ENCODE results near the gene SKOR1. TPM values are rescaled to one million over a fixed set of nuclear protein-coding genes. Genes with fewer than 3 reads are reported as not detected.

Gene SKOR1
- total RNA-seq, 4 donors from 2014 or later: 0.27 to 0.79 TPM; not detected in 2

DNA sequence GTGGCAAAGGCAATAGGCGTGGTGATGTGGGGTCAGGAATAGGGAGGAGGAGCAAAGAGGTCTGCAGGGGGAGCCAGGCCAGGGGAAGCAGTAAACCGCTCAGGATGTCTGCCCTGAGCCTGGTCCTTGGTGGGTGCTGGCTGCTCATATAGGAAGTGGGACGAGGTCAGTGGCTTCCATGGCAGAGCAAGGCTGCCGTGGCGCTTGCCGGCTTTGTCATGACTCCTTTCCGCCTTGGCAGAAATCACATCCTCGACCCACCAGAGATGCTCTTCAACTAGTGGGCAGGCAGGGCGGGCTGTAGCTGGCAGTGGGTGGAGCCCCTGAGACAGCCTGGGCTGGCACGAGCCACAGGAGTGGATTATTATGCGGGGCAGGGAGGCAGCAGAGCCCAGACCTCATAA, 13.1 kb upstream of the SKOR1 start:
- Histone ChIP-seq H3K4me1 (no peaks in the 10 kb centered on the region), H3K36me3 (no peaks in the 10 kb centered on the region), H3K27ac (no peak overlapping the region), H3K9me3 (peaks cover 0 to 3% of the 10 kb centered on the region in 2 donors), H3K4me3 (no peak overlapping the region), H3K27me3 (peaks cover 9% of the 10 kb centered on the region)
- intact Hi-C loops (cut with DNase I; ENCODE audit: low total_unique reads): no loop called here
- TF ChIP-seq POLR2A (IDR thresholded peaks at IDR 0.05): no peak
- DNase-seq: no peak
- 81 to 94% methylated on average over 2 to 11 of the region's 11 CpGs for WGBS, 2 donors (ENCODE audit: low coverage in 1 of 2)
- in situ Hi-C loops (cut with MboI; ENCODE audit: low pct_ligation_motif_present in 1 of 4, low pct_unique_long_range_greater_than_20kb in 1 of 4, low sequenced_read_pairs in 3 of 4): loop anchor here in 1 of 4 donors (25.0 kb wide), 1 partner anchor 350 kb away; no protein-coding TSS in a partner anchor

GRCh38 chr15:67813104-67813634, 12.1 kb upstream of the SKOR1 start:
- H3K36me3 ChIP-seq: no peaks in the 10 kb centered on the region
- 82% methylated on average over 3 of the region's 3 CpGs; no CpG with 5 or more reads in 1 of the 2 donors for WGBS, 2 donors (ENCODE audit: low coverage in 1 of 2)
- in situ Hi-C loops (cut with MboI; ENCODE audit: low pct_ligation_motif_present in 1 of 4, low pct_unique_long_range_greater_than_20kb in 1 of 4, low sequenced_read_pairs in 3 of 4) (loop anchor here in 1 of 4 donors (25.0 kb wide), 1 partner anchor 351 kb away; no protein-coding TSS in a partner anchor), intact Hi-C loops (cut with DNase I; ENCODE audit: low total_unique reads) (no loop called here)
- no peak for DNase-seq
- no peak overlapping the region for H3K4me3 ChIP-seq
- H3K27ac ChIP-seq: no peak overlapping the region
- peaks cover 0 to 3% of the 10 kb centered on the region in 2 donors for H3K9me3 ChIP-seq
- no peaks in the 10 kb centered on the region for H3K4me1 ChIP-seq
- TF ChIP-seq POLR2AphosphoS5 (IDR thresholded peaks at IDR 0.05): no peak
- peaks cover 18% of the 10 kb centered on the region for H3K27me3 ChIP-seq

GRCh38 chr15:67815036-67815592, 10.2 kb upstream of the SKOR1 start:
- peaks cover 0 to 3% of the 10 kb centered on the region in 2 donors for H3K9me3 ChIP-seq
- DNase-seq: no peak
- 78% methylated on average over 5 of the region's 5 CpGs; no CpG with 5 or more reads in 1 of the 2 donors for WGBS, 2 donors (ENCODE audit: low coverage in 1 of 2)
- peaks cover 0 to 2% (median 0%) of the 10 kb centered on the region in 4 donors for H3K4me1 ChIP-seq
- peaks cover 36% of the 10 kb centered on the region for H3K27me3 ChIP-seq
- in situ Hi-C loops (cut with MboI; ENCODE audit: low pct_ligation_motif_present in 1 of 4, low pct_unique_long_range_greater_than_20kb in 1 of 4, low sequenced_read_pairs in 3 of 4): loop anchor here in 1 of 4 donors (25.0 kb wide), 1 partner anchor 353 kb away; no protein-coding TSS in a partner anchor
- H3K27ac ChIP-seq: no peak overlapping the region
- intact Hi-C loops (cut with DNase I; ENCODE audit: low total_unique reads): no loop called here
- no peak for TF ChIP-seq EP300 (IDR thresholded peaks at IDR 0.05; ENCODE audit: low read depth)
- H3K36me3 ChIP-seq: no peaks in the 10 kb centered on the region
- H3K4me3 ChIP-seq: no peak overlapping the region

DNA sequence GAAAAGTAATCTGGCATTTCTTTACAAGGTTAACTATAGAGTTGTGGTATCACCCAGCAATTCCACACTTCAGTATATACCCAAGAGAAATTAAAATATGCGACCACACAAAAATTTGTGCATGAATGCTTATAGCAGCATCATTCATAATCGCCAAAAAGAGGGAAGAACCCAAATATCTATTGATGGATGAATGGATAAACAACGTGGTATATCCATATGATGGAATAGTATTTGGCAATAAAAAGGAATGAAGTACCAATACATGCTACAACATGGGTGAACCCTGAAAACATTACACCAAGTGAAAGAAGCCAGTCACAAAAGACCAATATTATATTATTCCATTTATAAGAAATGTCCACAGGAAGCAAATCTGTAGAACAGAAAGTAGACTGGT, 8.6 kb upstream of the SKOR1 start:
- in situ Hi-C loops (cut with MboI; ENCODE audit: low pct_ligation_motif_present in 1 of 4, low pct_unique_long_range_greater_than_20kb in 1 of 4, low sequenced_read_pairs in 3 of 4): loop anchor here in 1 of 4 donors (25.0 kb wide), 1 partner anchor 354 kb away; no protein-coding TSS in a partner anchor
- DNase-seq: no peak
- peaks cover 0 to 13% (median 0%) of the 10 kb centered on the region in 4 donors for H3K4me1 ChIP-seq
- no peak overlapping the region for H3K27ac ChIP-seq
- 92 to 94% methylated on average over 3 of the region's 3 CpGs for WGBS, 2 donors (ENCODE audit: low coverage in 1 of 2)
- TF ChIP-seq POLR2A (IDR thresholded peaks at IDR 0.05) (no peak), POLR2AphosphoS5 (IDR thresholded peaks at IDR 0.05) (no peak)
- H3K27me3 ChIP-seq: peaks cover 52% of the 10 kb centered on the region
- no peaks in the 10 kb centered on the region for H3K36me3 ChIP-seq
- intact Hi-C loops (cut with DNase I; ENCODE audit: low total_unique reads): no loop called here
- H3K4me3 ChIP-seq: no peak overlapping the region
- peaks cover 0 to 3% of the 10 kb centered on the region in 2 donors for H3K9me3 ChIP-seq

DNA sequence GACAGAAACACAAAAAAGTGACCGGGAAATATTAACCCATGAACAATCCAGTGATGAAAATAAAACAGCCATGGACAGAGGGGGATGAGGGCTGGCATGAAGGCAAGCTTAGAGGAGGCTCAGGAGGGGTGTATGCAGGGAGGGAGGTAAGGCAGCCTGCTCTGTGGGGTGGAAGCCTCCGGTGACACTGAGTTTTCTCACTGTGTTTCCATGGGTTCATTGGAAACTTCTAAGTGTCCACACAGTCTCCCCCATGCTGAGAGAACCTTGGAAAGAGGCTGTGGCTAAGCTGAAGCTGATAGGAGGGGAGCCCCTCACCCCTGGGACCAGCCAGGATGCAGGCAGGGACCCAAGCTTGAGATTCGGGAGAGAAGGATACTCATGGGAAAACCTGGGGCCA, 6.8 kb upstream of the SKOR1 start:
- Histone ChIP-seq H3K4me1 (peaks cover 0 to 30% (median 10%) of the 10 kb centered on the region in 4 donors), H3K27me3 (peaks cover 70% of the 10 kb centered on the region), H3K27ac (no peak overlapping the region), H3K9me3 (peaks cover 0 to 3% of the 10 kb centered on the region in 2 donors), H3K4me3 (no peak overlapping the region), H3K36me3 (no peaks in the 10 kb centered on the region)
- DNase-seq: no peak
- intact Hi-C loops (cut with DNase I; ENCODE audit: low total_unique reads) (no loop called here), in situ Hi-C loops (cut with MboI; ENCODE audit: low pct_ligation_motif_present in 1 of 4, low pct_unique_long_range_greater_than_20kb in 1 of 4, low sequenced_read_pairs in 3 of 4) (loop anchor here in 1 of 4 donors (25.0 kb wide), 1 partner anchor 356 kb away; no protein-coding TSS in a partner anchor)
- WGBS, 2 donors (ENCODE audit: low coverage in 1 of 2): 77 to 100% methylated on average over 1 to 3 of the region's 3 CpGs
- TF ChIP-seq POLR2A (IDR thresholded peaks at IDR 0.05): no peak
- TF ChIP-seq EP300 (IDR thresholded peaks at IDR 0.05; ENCODE audit: low read depth): no peak
- no peak for TF ChIP-seq POLR2AphosphoS5 (IDR thresholded peaks at IDR 0.05)
- no peak for TF ChIP-seq CTCF (IDR thresholded peaks at IDR 0.05)

- DNase-seq: no peak
- H3K36me3 ChIP-seq: no peaks in the 10 kb centered on the region
- 29 to 47% methylated on average over 7 to 19 of the region's 19 CpGs for WGBS, 2 donors (ENCODE audit: low coverage in 1 of 2)
- in situ Hi-C loops (cut with MboI; ENCODE audit: low pct_ligation_motif_present in 1 of 4, low pct_unique_long_range_greater_than_20kb in 1 of 4, low sequenced_read_pairs in 3 of 4) (loop anchor here in 1 of 4 donors (25.0 kb wide), 1 partner anchor 357 kb away; no protein-coding TSS in a partner anchor), intact Hi-C loops (cut with DNase I; ENCODE audit: low total_unique reads) (no loop called here)
- H3K27me3 ChIP-seq: peaks cover 82% of the 10 kb centered on the region
- H3K4me3 ChIP-seq: no peak overlapping the region
- no peak overlapping the region for H3K27ac ChIP-seq
- peaks cover 0 to 39% (median 14%) of the 10 kb centered on the region in 4 donors for H3K4me1 ChIP-seq
- no peak for TF ChIP-seq CTCF (IDR thresholded peaks at IDR 0.05)
- no peak for TF ChIP-seq EP300 (IDR thresholded peaks at IDR 0.05; ENCODE audit: low read depth)
- no peak for TF ChIP-seq POLR2AphosphoS5 (IDR thresholded peaks at IDR 0.05)
- TF ChIP-seq POLR2A (IDR thresholded peaks at IDR 0.05): no peak
- H3K9me3 ChIP-seq: peaks cover 0 to 3% of the 10 kb centered on the region in 2 donors
Observed at GRCh38 chr15:67819636-67820035, 5.7 kb upstream of the SKOR1 start.

Data from transverse colon (tissue), 4 donors.